Tibial artery (tissue), 4 donors: ENCODE measurements around the gene HMCN1.
A peak's percentile ranks its signal among the peaks of the same experiment; 100 is the strongest.

Source experiments
- DNase-seq, 2 donors: peaks; one replicate each; pipeline ENCODE4 v3.0.0-alpha.2; 2019
- H3K27ac ChIP-seq, 2 donors: fragments of 200-600 bp; sonication (generic) in 1 of 2; 1 replicate in 1 of 2; 2 replicates in 1 of 2; pipeline ENCODE4 v1.5.1; 2018 to 2019; ENCODE audit warnings: mild to moderate bottlenecking in 1 of 2
- H3K27me3 ChIP-seq, 2 donors: fragments of 200-600 bp; sonication (generic) in 1 of 2; one replicate each; pipeline versions ENCODE4 v1.5.1 to v1.6.0; 2016 to 2019
- H3K36me3 ChIP-seq, 3 donors: fragments of 200-600 bp; sonication (generic) in 2 of 3; one replicate each; pipeline ENCODE4 v1.5.1; 2016 to 2019; ENCODE audit warnings: mild to moderate bottlenecking in 2 of 3
- H3K4me1 ChIP-seq, 4 donors: fragments of 200-600 bp; sonication (generic) in 2 of 4; 1 replicate in 3 of 4; 2 replicates in 1 of 4; pipeline ENCODE4 v1.5.1; 2016 to 2019
- H3K4me3 ChIP-seq, 2 donors: fragments of 200-600 bp; sonication (generic) in 1 of 2; 1 replicate in 1 of 2; 2 replicates in 1 of 2; pipeline ENCODE4 v1.5.1; 2018 to 2019; ENCODE audit warnings: mild to moderate bottlenecking in 2 of 2
- H3K9me3 ChIP-seq, 3 donors: fragments of 200-600 bp; sonication (generic) in 1 of 3; one replicate each; pipeline ENCODE4 v1.5.1; 2016 to 2019
- intact Hi-C: fragments of 100-400 bp; cut with DNase I; formaldehyde crosslinking; loops from one replicate; pipeline ENCODE4 v1.15.0; 2023; ENCODE audit warnings: low total_unique reads
- TF ChIP-seq, protein P1 (sequence below), 2 experiments: fragments of 200-600 bp in 1 of 2; fragments of 450-650 bp in 1 of 2; IDR thresholded peaks; one replicate each; pipeline ENCODE4 v1.5.1; 2017 to 2019; ENCODE audit warnings: antibody characterized with exemption in 2 of 2, mild to moderate bottlenecking in 1 of 2, moderate library complexity in 1 of 2

The HMCN1 gene

DNA sequence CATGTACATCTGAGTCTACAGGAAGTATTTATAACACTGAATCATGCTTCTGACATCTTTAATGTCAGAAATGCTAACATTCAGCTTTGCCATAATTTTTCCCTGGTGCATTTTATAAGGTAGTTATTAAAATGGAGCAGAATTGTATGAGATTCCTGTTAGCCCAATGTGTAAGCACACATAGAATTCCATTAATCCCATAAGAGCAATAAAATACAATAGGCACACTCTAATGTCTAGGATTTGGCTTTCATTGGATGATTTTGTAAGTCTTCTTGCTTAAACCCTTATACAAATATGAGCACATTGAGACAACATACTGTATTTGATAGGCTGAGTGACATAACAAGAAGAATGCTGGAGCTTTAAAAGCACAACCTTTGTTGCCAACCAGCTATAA, 256.4 kb downstream of the HMCN1 start:
- DNase-seq = no peak
- TF ChIP-seq, protein P1, sequence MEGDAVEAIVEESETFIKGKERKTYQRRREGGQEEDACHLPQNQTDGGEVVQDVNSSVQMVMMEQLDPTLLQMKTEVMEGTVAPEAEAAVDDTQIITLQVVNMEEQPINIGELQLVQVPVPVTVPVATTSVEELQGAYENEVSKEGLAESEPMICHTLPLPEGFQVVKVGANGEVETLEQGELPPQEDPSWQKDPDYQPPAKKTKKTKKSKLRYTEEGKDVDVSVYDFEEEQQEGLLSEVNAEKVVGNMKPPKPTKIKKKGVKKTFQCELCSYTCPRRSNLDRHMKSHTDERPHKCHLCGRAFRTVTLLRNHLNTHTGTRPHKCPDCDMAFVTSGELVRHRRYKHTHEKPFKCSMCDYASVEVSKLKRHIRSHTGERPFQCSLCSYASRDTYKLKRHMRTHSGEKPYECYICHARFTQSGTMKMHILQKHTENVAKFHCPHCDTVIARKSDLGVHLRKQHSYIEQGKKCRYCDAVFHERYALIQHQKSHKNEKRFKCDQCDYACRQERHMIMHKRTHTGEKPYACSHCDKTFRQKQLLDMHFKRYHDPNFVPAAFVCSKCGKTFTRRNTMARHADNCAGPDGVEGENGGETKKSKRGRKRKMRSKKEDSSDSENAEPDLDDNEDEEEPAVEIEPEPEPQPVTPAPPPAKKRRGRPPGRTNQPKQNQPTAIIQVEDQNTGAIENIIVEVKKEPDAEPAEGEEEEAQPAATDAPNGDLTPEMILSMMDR (IDR thresholded peaks at IDR 0.05) = no peak
- Histone ChIP-seq H3K9me3 (no peaks in the 10 kb centered on the region), H3K36me3 (no peaks in the 10 kb centered on the region), H3K4me3 (no peak overlapping the region), H3K4me1 (no peaks in the 10 kb centered on the region), H3K27me3 (no peaks in the 10 kb centered on the region), H3K27ac (no peak overlapping the region)
- intact Hi-C loops = no loop called here

DNA sequence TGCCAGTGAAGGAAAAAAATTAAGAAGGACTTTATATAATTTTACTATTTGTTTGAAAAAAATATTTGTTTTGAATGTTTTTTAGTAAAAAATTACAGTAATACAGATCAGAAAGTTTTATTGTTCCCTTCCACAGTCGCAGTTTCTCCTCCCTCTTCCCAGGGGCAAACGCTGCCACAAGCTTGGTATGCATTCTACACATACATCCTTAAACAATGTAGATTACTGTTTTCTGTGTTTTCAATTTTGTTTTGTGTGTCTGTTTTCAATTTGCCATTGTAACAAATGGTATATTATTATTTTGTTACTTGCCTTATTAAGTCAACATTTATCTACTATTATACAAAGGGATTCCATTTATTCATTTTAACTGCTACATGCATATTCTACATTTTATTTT, 257.1 kb downstream of the HMCN1 start:
- H3K27me3 ChIP-seq = no peaks in the 10 kb centered on the region
- no peak overlapping the region for H3K27ac ChIP-seq
- H3K9me3 ChIP-seq = no peaks in the 10 kb centered on the region
- H3K4me3 ChIP-seq = no peak overlapping the region
- H3K4me1 ChIP-seq = no peaks in the 10 kb centered on the region
- TF ChIP-seq, protein P1 (IDR thresholded peaks at IDR 0.05) = no peak
- no peaks in the 10 kb centered on the region for H3K36me3 ChIP-seq
- intact Hi-C loops = no loop called here
- DNase-seq = no peak

DNA sequence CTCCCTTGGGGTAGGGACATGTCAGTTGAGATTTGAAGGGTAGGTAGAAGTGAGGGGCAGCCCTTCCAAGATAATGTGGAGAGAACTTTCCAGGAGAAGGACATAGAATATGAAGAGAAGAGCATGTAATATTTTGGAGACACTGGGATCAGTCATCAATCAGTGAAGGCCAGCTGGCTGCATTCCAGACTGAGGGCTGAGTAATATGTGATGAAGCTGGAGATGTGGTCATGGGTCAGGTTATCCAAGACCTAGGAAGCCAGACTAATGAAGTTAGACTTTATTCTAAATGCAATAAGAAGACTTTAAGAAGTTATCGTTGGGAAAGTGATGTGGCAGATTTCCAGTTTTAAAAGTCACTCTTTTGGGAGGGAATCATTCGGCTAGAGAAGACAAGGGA, 262.0 kb downstream of the HMCN1 start:
- Histone ChIP-seq H3K36me3 (no peaks in the 10 kb centered on the region), H3K4me1 (no peaks in the 10 kb centered on the region), H3K9me3 (no peaks in the 10 kb centered on the region), H3K4me3 (no peak overlapping the region), H3K27me3 (no peaks in the 10 kb centered on the region), H3K27ac (no peak overlapping the region)
- DNase-seq = peak; percentile 74 to 87
- TF ChIP-seq, protein P1 (IDR thresholded peaks at IDR 0.05) = no peak
- intact Hi-C loops = no loop called here

- Histone ChIP-seq H3K27ac (no peak overlapping the region), H3K27me3 (no peaks in the 10 kb centered on the region), H3K4me3 (no peak overlapping the region), H3K9me3 (no peaks in the 10 kb centered on the region), H3K36me3 (no peaks in the 10 kb centered on the region), H3K4me1 (no peaks in the 10 kb centered on the region)
- TF ChIP-seq, protein P1 (IDR thresholded peaks at IDR 0.05) = no peak
- intact Hi-C loops = no loop called here
- DNase-seq = no peak
Measured at GRCh38 chr1:185998391-185998790, 264.2 kb downstream of the HMCN1 start.

DNA sequence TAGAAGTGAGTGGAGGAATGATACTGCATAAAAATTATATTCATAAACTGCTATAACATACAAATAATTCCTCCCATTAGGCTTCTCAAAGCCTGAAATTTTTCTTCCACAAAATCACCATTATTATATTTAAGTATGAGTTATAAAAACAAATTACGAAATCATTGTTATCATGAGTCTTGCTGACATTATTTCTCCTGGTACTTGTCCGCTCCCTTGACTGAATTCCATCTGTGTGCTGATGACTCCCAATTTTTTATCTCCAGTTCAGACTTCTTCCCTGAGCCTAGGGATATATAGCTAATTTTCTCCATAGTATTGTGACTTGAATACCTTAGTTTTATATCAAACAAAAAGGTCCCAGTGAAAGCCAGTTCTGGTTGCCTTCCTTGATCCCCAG, 268.2 kb downstream of the HMCN1 start:
- intact Hi-C loops = no loop called here
- no peaks in the 10 kb centered on the region for H3K4me1 ChIP-seq
- H3K27me3 ChIP-seq = no peaks in the 10 kb centered on the region
- H3K36me3 ChIP-seq = no peaks in the 10 kb centered on the region
- no peak overlapping the region for H3K27ac ChIP-seq
- H3K9me3 ChIP-seq = no peaks in the 10 kb centered on the region
- DNase-seq = no peak
- H3K4me3 ChIP-seq = no peak overlapping the region
- TF ChIP-seq, protein P1 (IDR thresholded peaks at IDR 0.05) = no peak
